ENCODE results near the gene GAL3ST3.
"Not testable (repeated sequence)": the region's sequence is repeated elsewhere in the genome, so short reads cannot be mapped to it uniquely, and the experiment has no call there.

The GAL3ST3 gene

GRCh38 chr11:66044757-66045156 is 4.2 kb downstream of the GAL3ST3 start:
- no peak for DNase-seq (ENCODE audit: low read depth)

- DNase-seq (ENCODE audit: low read depth) = no peak
Observed at GRCh38 chr11:66042996-66043906, 5.7 kb downstream of the GAL3ST3 start.

GRCh38 chr11:66042227-66042995 is 6.5 kb downstream of the GAL3ST3 start:
- DNase-seq (ENCODE audit: low read depth) = no peak

GRCh38 chr11:66039765-66040164 is 9.2 kb downstream of the GAL3ST3 start:
- no peak for DNase-seq (ENCODE audit: low read depth)

GRCh38 chr11:66037327-66037726 is 11.6 kb downstream of the GAL3ST3 start:
- no peak for DNase-seq (ENCODE audit: low read depth)

GRCh38 chr11:66036334-66036710 is 12.6 kb downstream of the GAL3ST3 start:
- DNase-seq (ENCODE audit: low read depth) = no peak

GRCh38 chr11:66035653-66036333 is 13.2 kb downstream of the GAL3ST3 start:
- no peak for DNase-seq (ENCODE audit: low read depth)

- no peak for DNase-seq (ENCODE audit: low read depth)
Observed at GRCh38 chr11:66032957-66033735, 15.8 kb downstream of the GAL3ST3 start.

GRCh38 chr11:66026017-66026529 is 22.9 kb downstream of the GAL3ST3 start, which contains the start of gene CATSPER1:
TSS of gene CATSPER1 (minus strand) at chr11:66026479. CDS start at chr11:66026379, 100 bp downstream.
- no peak for DNase-seq (ENCODE audit: low read depth)

GRCh38 chr11:66023186-66023440 is 25.8 kb downstream of the GAL3ST3 start:
- not testable (repeated sequence) for DNase-seq (ENCODE audit: low read depth)

- DNase-seq (ENCODE audit: low read depth) = no peak
Observed at GRCh38 chr11:66022401-66023185, 26.4 kb downstream of the GAL3ST3 start.

GRCh38 chr11:66020618-66021357 is 28.2 kb downstream of the GAL3ST3 start:
- peak; percentile 74 for DNase-seq (ENCODE audit: low read depth)

- no peak for DNase-seq (ENCODE audit: low read depth)
Observed at GRCh38 chr11:66020212-66020611, 28.7 kb downstream of the GAL3ST3 start.

- no peak for DNase-seq (ENCODE audit: low read depth)
Observed at GRCh38 chr11:66017321-66017720, 31.6 kb downstream of the GAL3ST3 start.

- no peak for DNase-seq (ENCODE audit: low read depth)
Observed at GRCh38 chr11:66016793-66017177, 32.2 kb downstream of the GAL3ST3 start.

GRCh38 chr11:66015936-66016792 is 32.8 kb downstream of the GAL3ST3 start:
- no peak for DNase-seq (ENCODE audit: low read depth)

- no peak for DNase-seq (ENCODE audit: low read depth)
Observed at GRCh38 chr11:66015454-66015881, 33.5 kb downstream of the GAL3ST3 start.

- DNase-seq (ENCODE audit: low read depth) = no peak
Observed at GRCh38 chr11:66014804-66015453, 34.0 kb downstream of the GAL3ST3 start.

- no peak for DNase-seq (ENCODE audit: low read depth)
Observed at GRCh38 chr11:66013762-66014100, 35.2 kb downstream of the GAL3ST3 start.
